ENCODE data around the gene IL20RB.

IL20RB gene

DNA sequence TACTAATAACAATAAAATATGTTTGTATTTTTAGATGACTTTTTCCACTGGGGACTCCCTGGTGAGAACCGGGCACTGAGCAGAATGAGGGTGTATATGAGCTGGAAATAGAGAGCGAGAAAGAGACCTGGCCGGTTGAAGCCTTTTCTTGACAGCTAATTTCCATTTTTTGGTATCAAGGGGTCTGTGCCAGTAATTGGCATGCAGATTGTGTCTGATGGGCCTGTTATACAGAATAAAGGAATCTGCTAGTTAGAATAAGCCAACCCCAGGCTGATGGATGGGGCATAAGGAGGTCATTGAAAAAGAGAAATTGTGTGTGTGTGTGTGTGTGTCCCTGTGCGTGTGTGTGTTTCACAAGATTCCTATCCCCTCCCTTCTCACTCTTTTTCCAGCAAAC, 83.9 kb downstream of the IL20RB start:
- no peak for FAIRE-seq

DNA sequence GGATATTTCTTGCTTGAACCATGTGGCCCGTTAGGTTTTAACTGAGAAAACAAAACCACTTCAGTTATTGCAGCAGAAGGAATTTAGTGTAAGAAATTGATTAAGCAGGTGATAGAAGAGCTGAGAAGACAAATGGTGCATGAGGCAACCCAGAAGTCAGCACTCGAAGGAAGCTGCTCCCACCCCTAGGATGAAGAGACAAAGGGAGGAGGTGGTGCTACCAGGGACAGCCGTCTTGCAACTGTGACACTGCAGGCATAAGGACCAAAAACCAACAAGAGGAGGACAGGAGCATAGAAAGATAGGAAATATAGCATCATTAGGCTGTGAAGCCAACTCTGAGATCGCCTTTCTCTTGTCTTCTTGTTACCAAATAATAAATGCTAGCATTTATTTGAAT, 89.0 kb downstream of the IL20RB start:
- FAIRE-seq: no peak

DNA sequence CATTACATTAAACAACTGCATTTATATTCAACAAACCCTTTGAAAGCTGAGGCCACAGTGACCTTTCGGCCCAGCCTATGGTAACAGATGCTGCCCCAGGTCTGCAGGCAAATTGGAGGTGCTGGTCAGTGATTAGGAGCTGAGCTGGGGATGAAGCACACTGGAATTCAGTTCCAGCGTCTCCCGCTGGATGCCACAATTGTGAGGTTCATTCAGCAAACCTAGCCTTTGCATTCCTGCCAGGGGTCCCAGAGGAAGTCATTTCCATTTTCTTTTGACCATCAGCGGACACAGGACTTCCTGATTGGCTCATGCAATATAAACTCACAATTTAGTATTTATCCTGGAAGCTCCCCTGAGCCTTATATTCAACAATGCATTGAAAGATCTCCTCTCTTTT, 89.5 kb downstream of the IL20RB start:
- no peak for FAIRE-seq

GRCh38 chr3:137050281-137050680, 92.5 kb downstream of the IL20RB start:
- no peak for FAIRE-seq

- no peak for FAIRE-seq
Measured at GRCh38 chr3:137052298-137052697, 94.5 kb downstream of the IL20RB start.

All from TTC549 (cell line).